Osteoblast (primary cell): ENCODE data around the gene THSD7A. TPM values are rescaled to one million over a fixed set of nuclear protein-coding genes. Genes with fewer than 3 reads are reported as not detected.

Experiments
- DNase-seq: peaks from one replicate; pipeline ENCODE4 v3.0.0; 2011; ENCODE audit warnings: low spot score, mixed read lengths; ENCODE audit not compliant: insufficient read length; ENCODE audit errors: missing footprints
- H2AFZ ChIP-seq: 2 replicates; pipeline ENCODE4 v1.6.0; 2011; ENCODE audit warnings: mild to moderate bottlenecking, low read length
- H3K27ac ChIP-seq: 2 replicates; pipeline ENCODE4 v1.5.1; 2011; ENCODE audit warnings: mild to moderate bottlenecking, low read depth, low read length, moderate library complexity
- H3K27me3 ChIP-seq: 2 replicates; pipeline ENCODE4 v1.6.0; 2012; ENCODE audit warnings: mild to moderate bottlenecking, control low read depth, inconsistent platforms, low read length, moderate library complexity; ENCODE audit not compliant: insufficient read depth
- H3K36me3 ChIP-seq: 2 replicates; pipeline ENCODE4 v1.5.1; 2011; ENCODE audit warnings: mild to moderate bottlenecking, low read length, control low read depth, moderate library complexity; ENCODE audit not compliant: insufficient read depth
- H3K4me1 ChIP-seq: 2 replicates; pipeline ENCODE4 v1.5.1; 2011; ENCODE audit warnings: mild to moderate bottlenecking, low read length, control low read depth, moderate library complexity; ENCODE audit not compliant: insufficient read depth
- H3K4me2 ChIP-seq: 2 replicates; pipeline ENCODE4 v1.6.0; 2011; ENCODE audit warnings: mild to moderate bottlenecking, low read length; ENCODE audit not compliant: insufficient read depth
- H3K4me3 ChIP-seq: fragments of 200-600 bp; sonication (generic); 3 replicates; pipeline ENCODE4 v1.5.1; 2012; ENCODE audit warnings: mild to moderate bottlenecking, low read length, inconsistent platforms; ENCODE audit not compliant: insufficient read depth
- H3K79me2 ChIP-seq: 2 replicates; pipeline ENCODE4 v1.6.0; 2012; ENCODE audit warnings: mild to moderate bottlenecking, low read length, control low read depth, inconsistent platforms; ENCODE audit not compliant: insufficient read depth
- H3K9me3 ChIP-seq: 2 replicates; pipeline ENCODE4 v1.5.1; 2011; ENCODE audit warnings: low read depth, low read length, control low read depth
- H4K20me1 ChIP-seq: 2 replicates; pipeline ENCODE4 v1.6.0; 2012; ENCODE audit warnings: mild to moderate bottlenecking, low read length, control low read depth; ENCODE audit not compliant: insufficient read depth
- CTCF ChIP-seq: IDR thresholded peaks from 2 replicates; pipeline ENCODE4 v1.5.1; 2011; ENCODE audit warnings: mild to moderate bottlenecking, low read depth, low read length, moderate library complexity; ENCODE audit errors: extremely low read depth
- total RNA-seq: library from RNA; depleted of rRNA; stranded (reverse); fragments of >200 nt; gene quantifications from 2 replicates; pipeline ENCODE4 v1.2.3, GENCODE V29; 2012

The THSD7A gene
- total RNA-seq, 1 donor, result under 0.01 TPM

- H3K4me3 ChIP-seq, result no peak overlapping the region
- H3K27me3 ChIP-seq, result no peaks in the 10 kb centered on the region
- no peak overlapping the region for H3K27ac ChIP-seq
- no peaks in the 10 kb centered on the region for H3K36me3 ChIP-seq
- no peaks in the 10 kb centered on the region for H3K4me1 ChIP-seq
- H3K79me2 ChIP-seq, result no peaks in the 10 kb centered on the region
- H2AFZ ChIP-seq, result no peak overlapping the region
- TF ChIP-seq CTCF, result no peak
- no peak overlapping the region for H3K4me2 ChIP-seq
- DNase-seq, result no peak
- no peaks in the 10 kb centered on the region for H3K9me3 ChIP-seq
- H4K20me1 ChIP-seq, result no peaks in the 10 kb centered on the region
These were observed 195.7 kb downstream of the THSD7A start for GRCh38 chr7:11636274-11636673.

GRCh38 chr7:11633310-11633709 is 198.7 kb downstream of the THSD7A start:
- Histone ChIP-seq H3K27me3 (no peaks in the 10 kb centered on the region), H3K79me2 (no peaks in the 10 kb centered on the region), H2AFZ (no peak overlapping the region), H3K9me3 (no peaks in the 10 kb centered on the region), H4K20me1 (no peaks in the 10 kb centered on the region), H3K4me3 (no peak overlapping the region), H3K4me1 (no peaks in the 10 kb centered on the region), H3K4me2 (no peak overlapping the region), H3K36me3 (no peaks in the 10 kb centered on the region), H3K27ac (no peak overlapping the region)
- no peak for DNase-seq
- TF ChIP-seq CTCF, result no peak

- Histone ChIP-seq H3K27ac (no peak overlapping the region), H3K4me1 (no peaks in the 10 kb centered on the region), H3K27me3 (no peaks in the 10 kb centered on the region), H4K20me1 (no peaks in the 10 kb centered on the region), H3K4me2 (no peak overlapping the region), H3K36me3 (no peaks in the 10 kb centered on the region), H3K9me3 (no peaks in the 10 kb centered on the region), H3K79me2 (no peaks in the 10 kb centered on the region), H2AFZ (no peak overlapping the region), H3K4me3 (no peak overlapping the region)
- no peak for DNase-seq
- no peak for TF ChIP-seq CTCF
These were observed 201.6 kb downstream of the THSD7A start for GRCh38 chr7:11630355-11630754.

GRCh38 chr7:11625669-11626068 is 206.3 kb downstream of the THSD7A start:
- H3K4me3 ChIP-seq, result no peak overlapping the region
- no peaks in the 10 kb centered on the region for H3K9me3 ChIP-seq
- no peak for TF ChIP-seq CTCF
- no peaks in the 10 kb centered on the region for H3K27me3 ChIP-seq
- H4K20me1 ChIP-seq, result no peaks in the 10 kb centered on the region
- H2AFZ ChIP-seq, result no peak overlapping the region
- no peak overlapping the region for H3K27ac ChIP-seq
- no peak for DNase-seq
- no peaks in the 10 kb centered on the region for H3K79me2 ChIP-seq
- no peak overlapping the region for H3K4me2 ChIP-seq
- H3K4me1 ChIP-seq, result no peaks in the 10 kb centered on the region
- no peaks in the 10 kb centered on the region for H3K36me3 ChIP-seq
